NOMO-1 (cell line): ENCODE measurements around the gene ARMC9.
A peak's percentile ranks its signal among the peaks of the same experiment; 100 is the strongest.
"Not testable (repeated sequence)": the region's sequence is repeated elsewhere in the genome, so short reads cannot be mapped to it uniquely, and the experiment has no call there.

Experiments
- DNase-seq, 2 experiments: peaks; one replicate each; lab custom pipeline; 2025; ENCODE audit not compliant: unreplicated experiment in 2 of 2; lab: John Stamatoyannopoulos, UW

The ARMC9 gene

DNA sequence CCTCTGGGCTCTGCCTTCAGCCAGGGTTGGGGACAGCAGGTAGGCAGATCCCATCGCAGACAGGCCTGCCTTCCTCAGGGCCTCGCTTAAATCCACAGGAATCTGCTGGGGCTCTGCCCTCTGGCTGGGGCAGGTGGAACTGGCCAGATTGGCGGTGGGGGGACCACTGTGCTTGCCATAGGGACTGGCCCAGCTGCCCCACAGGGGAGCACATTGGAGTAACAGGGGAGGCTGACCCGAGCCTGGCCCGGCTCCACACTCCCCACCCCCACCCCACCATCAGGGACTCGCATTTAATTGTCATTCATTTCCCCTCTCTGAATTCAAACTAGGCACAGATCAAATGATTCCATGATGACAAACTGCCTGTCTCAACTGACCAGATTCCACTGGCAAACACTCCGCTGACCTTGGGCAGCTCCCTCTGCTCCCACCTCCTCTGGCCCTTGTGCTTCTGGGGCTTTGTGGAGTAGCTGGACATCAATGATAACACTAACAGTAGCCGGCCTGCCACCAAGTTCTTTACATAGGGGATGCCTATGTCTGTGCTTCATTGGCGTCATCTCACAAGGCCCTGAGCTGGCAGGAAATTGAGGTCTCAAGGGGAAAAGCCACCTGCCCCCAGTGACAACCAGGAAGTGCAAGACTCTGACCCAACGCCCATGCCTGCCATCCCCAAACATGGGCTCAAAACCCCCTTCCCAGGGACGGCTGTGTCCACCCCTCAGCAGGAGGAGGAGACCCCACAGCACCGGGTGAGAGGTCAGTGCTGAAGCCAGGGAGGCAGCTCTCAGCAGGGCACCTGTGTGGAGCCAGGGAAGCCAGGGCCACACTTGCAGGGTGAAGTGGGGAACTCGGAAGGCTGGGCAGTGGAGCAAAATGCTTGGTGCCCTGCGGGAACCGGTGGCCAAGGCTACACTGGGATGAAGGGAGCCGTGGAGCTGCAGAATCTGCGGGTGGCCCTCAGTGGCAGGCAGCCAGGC is 195.0 kb downstream of the ARMC9 start:
- no peak for DNase-seq

DNA sequence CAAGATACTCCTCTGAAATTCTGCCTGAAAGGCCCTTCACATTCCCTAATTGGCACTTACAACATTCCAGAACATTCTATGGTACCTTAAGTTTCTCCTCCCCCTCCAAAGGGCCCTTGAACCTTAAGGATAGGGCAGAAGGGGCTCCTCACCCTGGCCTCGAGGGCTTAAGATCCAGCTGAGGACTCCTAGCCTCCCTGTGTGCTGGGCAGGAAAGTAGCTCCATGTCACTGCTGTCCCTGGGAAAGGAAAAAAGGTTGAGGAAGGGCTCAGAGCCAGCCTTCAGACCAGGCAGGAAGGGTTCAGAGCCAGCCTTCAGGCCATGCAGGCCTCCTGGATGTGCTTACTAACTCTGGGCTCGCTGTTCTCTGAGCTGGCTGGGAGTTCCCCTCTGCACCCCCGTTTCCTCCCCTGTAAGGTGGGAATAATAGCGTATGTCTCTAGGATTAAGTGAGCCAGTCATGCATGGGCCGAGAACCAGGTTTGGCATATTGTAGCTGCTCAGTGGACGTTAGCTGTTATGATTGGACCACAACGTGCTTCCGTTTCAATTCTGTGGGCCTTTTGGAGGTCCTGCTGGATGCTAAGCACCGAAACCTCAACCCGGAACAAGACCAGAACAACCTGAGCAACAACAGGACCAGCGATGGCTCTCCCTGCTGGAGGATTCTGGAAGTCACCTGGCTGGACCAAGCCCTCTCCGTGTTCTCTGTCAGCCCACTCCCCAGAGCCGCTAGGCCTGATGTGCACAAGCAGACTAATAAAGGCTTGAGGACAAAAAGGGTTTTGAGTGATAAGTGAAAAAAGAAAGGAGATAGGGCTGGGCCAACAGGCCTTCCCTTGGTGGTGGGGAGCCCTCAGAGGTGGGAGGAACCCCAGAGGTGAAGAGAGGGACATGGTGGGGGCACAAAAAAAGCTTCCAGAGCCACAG is 196.0 kb downstream of the ARMC9 start:
- DNase-seq, result peak; percentile 55 to 64

DNA sequence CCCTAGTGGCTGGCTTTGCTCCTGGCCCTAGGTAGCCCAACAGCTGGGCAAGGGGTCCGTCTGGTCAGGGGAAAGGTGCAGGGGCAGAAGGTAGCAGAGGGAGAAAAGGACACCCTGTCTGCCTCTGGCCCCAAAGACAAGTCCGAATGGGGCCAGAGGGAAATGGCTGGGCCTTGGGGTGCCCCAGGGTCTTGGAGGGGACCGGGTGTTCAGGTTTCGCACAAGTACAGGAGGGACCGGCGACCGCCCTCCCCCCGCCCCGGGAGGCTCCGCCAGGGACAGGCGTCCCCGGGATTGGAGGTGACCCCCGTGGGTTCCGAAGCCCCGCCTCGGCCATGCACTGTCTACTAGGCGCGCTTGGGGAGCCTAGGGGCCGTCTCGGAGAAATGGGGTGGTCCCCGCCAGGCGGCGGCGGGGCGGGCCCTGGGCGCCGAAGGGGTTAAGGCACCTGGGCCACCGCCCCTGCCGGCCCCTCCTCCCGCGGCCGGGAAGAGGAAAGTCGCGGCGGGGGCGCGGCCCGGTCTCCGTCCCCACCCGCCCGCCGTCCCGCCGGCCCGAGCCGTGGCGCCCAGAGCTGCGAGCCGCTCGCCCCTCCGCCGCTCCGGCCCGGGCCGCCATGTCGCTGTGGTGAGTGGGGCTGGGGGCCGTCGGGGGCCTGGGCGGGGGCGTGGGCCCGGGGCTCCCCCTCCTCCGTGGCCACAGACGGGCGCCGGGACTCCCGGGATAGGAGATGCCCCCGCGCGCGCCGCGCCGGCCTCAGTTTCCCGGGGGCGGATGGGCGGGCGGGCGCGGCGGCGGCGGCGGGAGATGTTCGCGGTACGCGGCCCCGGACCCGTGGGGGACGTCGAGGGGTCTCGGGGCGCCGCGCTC is 197.0 kb downstream of the ARMC9 start, which contains the start of gene B3GNT7:
Gene B3GNT7 (plus strand): TSS at position 523 of the 870 bp plus-strand sequence. CDS start 94 bp downstream, at position 617.
- DNase-seq, result peak; percentile 68 to 81

DNA sequence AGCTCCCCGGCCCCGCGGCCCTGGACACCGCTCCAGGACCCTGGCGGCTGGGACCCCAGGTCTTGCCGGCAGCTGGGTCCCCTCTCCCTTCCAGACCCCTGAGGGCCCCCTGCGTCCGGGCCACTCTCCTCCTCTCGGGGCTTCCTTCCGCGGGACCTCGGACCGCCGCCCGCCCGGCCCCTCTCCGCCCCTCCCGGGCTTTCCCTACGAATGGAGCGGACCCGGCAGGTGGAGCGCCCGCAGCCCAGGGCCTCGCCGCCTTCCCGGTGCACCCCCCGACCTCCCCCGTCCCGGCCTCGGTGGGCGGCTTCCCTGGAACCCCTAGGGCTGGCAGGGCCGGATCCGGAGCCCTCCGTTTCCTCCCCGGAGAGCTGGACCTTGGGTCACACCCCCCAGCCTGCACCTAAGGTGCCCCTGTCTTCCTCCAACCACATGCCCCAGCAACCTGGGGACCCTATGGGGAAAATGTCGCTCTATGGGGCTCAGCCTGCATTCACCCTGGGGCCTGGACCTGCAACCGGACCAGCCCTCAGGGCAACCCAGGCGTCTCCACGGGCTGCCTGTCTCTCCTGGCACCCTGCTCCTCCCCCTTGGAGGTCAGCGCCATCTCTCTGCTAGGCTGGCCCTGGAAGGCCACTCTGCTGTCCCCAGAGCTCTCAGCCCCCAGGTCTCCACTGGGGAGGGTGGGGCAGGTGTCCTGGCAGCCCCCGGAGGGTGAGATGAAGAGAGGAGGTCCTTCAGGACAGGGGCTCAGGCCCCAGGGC is 197.8 kb downstream of the ARMC9 start:
- no peak for DNase-seq

GRCh38 chr2:231397011-231397927 is 198.8 kb downstream of the ARMC9 start:
- DNase-seq, result no peak

DNA sequence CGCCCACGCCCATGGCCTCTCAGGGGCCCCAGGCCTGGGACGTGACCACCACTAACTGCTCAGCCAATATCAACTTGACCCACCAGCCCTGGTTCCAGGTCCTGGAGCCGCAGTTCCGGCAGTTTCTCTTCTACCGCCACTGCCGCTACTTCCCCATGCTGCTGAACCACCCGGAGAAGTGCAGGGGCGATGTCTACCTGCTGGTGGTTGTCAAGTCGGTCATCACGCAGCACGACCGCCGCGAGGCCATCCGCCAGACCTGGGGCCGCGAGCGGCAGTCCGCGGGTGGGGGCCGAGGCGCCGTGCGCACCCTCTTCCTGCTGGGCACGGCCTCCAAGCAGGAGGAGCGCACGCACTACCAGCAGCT is 199.5 kb downstream of the ARMC9 start:
- DNase-seq, result no peak

- no peak for DNase-seq
Measured at GRCh38 chr2:231398585-231398984, 200.2 kb downstream of the ARMC9 start.

- no peak for DNase-seq
Measured at GRCh38 chr2:231399046-231399852, 200.8 kb downstream of the ARMC9 start.

DNA sequence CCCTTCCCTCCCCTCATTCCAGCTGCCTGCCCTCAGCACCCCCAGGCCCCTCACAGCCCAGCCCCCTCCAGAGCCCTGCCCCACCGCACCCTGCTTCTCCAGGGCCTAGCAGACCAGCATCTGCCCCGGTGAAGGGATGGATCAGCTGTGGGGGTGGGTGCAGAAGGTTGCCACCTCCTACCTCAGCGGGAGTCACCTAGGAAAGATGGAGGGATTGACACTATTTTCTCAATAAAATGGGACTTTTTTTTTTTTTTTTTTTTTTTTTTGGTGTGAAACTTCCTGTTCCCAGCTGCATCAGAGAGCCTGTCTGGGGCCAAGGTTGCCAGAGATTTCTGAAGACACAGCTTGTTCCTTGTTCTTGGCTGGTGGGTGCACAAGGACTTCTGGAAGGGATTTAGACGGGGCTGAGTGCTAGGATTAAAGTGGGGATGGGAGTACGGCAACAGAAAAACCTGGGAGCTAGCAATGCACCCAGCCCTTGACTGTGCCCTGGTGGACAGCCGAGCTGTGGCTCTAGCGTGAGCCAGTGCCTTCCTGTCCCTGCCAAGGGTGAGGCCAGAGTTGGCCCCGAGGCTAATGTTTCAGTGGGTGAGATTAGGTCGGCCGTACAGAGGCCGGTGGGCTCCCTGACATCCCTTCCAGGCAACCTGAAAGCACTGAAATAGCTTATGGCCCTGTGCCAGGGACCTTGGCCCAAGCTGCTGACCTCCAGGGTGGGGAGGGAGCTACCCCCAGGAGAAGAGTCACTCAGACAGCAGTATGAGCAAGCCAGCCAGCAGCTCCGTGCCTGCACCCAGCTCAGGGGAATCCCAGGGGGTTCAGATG is 201.6 kb downstream of the ARMC9 start:
- peak in 1 of 2 experiments; percentile 36 for DNase-seq

GRCh38 chr2:231400681-231401080 is 202.2 kb downstream of the ARMC9 start:
- DNase-seq, result not testable (repeated sequence)

DNA sequence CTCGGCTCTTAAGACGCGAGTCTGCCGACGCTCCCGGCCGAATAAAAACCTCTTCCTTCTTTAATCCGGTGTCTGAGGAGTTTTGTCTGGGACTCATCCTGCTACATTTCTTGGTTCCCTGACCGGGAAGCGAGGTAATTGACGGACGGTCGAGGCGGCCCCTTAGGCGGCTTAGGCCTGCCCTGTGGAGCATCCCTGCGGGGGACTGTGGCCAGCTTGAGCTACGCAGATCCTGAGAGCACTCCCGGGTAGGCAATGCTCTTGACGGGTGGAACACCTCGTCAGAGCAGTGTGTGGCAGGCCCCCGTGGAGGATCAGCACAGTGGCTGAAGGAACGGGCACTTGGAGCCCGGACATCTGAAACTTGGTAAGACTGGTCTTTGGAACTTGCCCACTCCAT is 202.7 kb downstream of the ARMC9 start:
- DNase-seq, result not testable (repeated sequence)

- not testable (repeated sequence) for DNase-seq
Measured at GRCh38 chr2:231403421-231404182, 205.2 kb downstream of the ARMC9 start.

DNA sequence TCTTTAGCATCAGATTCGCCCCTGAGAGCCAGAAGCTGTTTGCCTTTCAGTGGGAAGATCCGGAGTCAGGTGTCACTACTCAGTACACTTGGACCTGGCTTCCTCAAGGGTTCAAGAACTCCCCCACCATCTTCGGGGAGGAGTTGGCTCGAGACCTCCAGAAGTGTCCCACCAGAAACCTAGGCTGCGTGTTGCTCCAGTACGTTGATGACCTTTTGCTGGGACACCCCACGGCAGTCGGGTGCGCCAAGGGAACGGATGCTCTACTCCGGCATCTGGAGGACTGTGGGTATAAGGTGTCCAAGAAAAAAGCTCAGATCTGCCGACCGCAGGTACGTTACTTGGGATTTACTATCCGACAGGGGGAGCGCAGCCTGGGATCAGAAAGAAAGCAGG is 205.8 kb downstream of the ARMC9 start:
- DNase-seq, result not testable (repeated sequence)

GRCh38 chr2:231405601-231406367 is 207.4 kb downstream of the ARMC9 start:
- DNase-seq, result not testable (repeated sequence)

DNA sequence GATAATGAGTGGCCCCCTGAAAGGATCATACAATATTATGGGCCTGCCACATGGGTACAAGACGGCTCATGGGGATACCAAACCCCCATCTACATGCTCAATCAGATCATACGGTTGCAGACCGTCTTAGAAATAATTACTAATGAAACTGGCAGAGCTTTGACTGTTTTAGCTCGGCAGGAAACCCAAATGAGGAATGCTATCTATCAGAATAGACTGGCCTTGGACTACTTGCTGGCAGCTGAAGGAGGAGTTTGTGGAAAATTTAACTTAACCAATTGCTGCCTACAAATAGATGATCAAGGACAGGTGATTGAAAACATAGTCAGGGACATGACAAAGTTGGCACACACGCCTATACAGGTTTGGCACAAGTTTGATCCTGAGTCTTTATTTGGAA is 209.3 kb downstream of the ARMC9 start:
- DNase-seq, result not testable (repeated sequence)
